Stimulated activated CD4-positive, alpha-beta T cell treated with anti-CD3 and anti-CD28 coated beads, Interleukin-2, amount 100 ng/mL, for 48 hours (primary cell): Measurements from ENCODE around the gene PDE2A.

Source experiments
- DNase-seq, 2 donors: peaks; one replicate each; pipeline ENCODE4 v3.0.0-alpha.2; 2020

PDE2A gene

DNA sequence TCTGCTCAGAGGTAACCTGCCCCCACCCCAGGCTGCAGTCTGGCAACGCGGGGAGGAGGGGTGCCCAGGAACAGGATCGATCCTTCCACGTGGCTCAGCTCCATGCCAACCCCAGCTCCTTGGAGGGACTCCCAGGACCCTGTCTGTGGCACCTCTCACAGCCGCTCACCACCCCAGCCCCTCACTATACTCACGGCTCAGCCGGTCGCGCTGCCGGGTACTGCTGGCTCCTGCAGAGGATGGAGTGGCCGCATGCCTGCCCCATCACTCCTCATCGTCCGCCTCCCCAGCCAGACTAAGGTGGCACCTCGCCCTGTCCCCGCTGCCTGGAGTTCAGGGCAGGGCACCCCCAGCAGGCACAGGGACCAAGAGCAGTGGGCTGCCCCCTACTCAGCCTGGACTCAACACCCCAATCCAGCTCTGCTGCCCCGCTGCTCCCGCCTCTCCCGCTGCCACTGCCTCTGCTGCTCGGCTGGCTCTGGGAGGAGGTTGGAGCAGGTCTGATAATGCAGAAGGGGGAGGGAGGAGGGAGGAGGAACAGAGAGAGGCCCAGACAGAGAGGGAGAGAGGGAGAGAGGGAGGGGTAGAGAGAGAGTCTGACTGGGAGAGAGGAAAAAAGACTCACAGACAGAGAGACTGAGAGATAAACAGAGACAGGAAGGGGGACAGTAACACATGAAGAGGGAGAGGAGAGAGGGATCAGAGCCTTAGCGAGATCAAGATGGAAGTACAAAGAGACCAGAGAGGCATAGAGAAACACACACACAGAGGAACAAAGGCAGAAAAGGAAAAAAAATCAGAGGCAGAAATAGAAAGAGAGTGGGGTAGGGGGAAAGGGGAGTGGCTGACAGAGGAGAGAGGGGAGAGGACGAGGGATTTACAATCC lies at the start of gene PDE2A:
Gene PDE2A, minus strand, starts transcription at position 480 of the 886 bp plus-strand sequence. Its CDS starts 215 bp downstream, at position 265.
- DNase-seq = no peak

DNA sequence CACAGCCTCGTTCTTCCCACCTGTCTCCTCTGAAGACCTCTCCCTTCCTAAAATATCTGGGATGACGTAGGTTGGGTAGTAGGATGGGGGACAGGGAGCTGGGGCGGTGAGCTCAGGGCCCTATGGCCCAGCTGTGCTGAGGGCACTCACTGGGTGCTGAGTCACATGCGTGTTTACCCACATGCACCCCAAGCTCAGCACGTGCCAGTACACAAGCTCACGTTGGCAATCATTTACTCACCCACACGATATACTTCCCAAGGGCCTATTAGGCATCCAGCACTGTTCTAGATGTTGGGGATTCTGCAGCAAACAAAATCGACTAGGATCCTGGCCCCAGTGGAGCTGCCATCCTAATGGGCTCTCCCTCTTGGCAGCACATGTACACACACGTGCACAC lies 49.3 kb upstream of the PDE2A start:
- DNase-seq = no peak

DNA sequence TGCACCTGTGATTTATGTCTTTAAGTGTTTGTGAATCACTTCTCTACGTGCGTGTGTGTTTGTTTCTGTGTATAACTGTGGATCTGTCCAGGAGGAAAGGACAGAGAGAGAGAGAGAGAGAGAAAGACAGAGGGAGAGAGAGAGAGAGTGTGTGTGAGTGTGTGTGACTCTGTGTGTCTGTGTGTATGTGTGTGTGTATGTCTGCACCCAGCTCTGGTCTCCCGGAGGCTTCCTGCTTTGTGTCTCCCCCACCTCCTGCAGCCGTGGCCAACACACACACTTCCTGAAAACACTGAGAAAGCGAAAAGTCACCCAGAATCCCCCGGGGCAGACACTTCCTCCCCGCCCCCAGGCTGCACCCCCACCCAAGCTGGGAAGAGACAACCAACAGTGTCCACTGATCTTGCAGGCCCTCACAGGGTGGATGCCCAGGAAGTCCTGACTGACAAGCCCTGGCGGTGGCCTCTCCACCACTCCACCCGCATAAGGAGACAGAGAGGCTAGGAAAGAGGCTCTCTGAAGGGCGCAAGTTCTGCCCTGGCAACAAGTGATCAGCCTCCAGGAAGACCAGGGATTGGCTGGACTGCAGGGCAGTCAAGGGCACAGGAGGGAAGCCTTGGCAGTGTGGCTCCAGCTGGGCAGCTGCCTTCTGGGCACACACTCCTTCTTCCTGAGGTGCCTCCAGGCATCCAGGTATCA lies 48.0 kb upstream of the PDE2A start:
- DNase-seq = peak; percentile 71 to 74

DNA sequence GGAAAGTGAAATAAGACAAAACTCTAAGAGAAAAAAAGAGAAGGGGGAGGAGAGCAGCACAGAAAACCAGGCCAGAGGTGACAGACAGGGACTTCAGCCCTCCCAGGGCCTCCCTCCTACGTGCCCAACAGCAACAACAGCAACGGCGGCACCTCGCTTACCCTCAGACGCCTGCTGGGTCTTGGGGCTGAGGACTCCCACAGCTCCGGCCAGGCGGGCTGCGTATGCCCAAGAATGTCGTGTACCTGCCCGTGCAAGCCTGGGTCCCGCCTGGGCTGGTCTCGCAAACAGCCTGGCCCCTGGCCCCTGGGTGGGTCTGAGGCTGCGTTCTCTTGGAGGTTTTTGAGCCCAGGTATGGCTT lies 47.4 kb upstream of the PDE2A start:
- DNase-seq = peak in 1 of 2 donors; percentile 15

DNA sequence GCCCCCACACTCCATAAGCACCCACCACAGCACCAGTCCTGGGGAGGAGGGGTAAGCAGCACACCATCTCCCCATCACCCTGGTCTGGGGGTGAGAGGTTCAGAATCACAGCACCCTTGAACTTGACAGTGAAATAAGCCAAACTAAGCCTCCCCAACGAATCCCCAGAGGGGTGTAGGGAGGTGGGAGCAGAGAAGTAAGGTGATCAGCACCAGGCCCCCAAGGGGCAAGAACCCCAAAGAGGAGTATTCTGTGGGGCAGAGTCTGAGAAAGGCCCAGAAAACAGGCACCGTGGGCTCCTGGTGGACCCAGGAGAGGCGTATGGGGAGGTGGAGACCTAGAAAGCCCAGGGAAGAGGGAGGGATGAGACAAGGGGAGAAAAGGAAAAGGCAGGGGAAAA lies 47.1 kb upstream of the PDE2A start:
- no peak for DNase-seq

DNA sequence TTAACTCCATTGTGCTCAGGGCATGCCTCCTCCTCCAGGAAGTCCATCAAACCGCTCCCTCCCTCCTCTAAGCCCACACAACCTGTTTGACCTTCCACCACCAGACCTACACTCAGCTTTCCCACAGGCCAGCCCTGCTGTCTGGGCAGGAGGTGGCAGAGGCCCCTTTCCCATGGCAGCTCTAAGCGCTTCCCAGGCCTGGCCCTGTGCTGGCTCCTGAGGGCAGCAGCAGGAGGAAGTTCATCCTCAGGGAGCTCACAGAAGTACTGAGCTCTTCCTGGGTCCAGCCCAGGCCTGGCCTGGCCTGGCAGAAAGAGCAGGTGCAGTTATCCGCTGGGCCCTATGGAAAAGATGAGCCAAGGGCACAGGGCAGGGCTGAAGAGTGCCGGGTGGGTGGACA lies 46.6 kb upstream of the PDE2A start:
- DNase-seq = no peak

DNA sequence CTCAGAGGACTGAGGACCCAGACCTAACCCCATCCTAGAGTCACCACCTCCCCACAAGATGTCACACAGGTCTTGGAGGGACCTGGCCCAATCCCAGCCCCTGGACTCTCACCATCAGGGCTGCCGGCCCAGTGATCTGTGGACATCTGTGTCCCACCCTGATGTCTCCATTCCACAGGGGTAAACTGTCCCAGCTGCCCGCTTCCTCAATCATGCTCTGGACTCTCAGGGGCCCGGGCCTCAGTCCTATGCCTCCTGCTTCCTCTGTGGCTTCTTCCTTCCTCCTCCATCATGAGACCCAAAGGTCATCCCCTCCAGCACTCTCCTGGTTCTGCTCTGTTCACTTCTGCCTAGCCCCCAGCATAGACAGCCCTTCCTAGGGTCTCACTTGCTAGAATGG lies 45.8 kb upstream of the PDE2A start:
- no peak for DNase-seq

DNA sequence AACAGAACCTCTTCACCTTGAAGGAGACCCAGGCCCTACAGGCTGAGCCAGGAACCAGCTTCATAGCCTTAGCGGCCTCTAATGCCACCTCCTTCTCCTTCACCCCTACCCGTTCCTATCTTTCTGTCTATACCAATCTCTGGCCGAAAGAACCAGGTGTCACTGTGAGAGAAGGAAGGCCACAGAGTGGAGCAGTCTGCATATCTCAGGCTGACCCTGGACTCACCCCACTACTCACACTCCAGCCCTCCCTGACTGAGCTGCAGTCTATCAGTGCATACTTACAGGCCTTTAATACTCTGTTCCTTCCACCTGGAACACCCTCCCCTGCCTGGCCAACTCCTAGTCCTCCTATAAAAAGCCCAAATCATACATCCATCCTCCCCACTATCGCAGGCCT lies 45.3 kb upstream of the PDE2A start:
- no peak for DNase-seq

DNA sequence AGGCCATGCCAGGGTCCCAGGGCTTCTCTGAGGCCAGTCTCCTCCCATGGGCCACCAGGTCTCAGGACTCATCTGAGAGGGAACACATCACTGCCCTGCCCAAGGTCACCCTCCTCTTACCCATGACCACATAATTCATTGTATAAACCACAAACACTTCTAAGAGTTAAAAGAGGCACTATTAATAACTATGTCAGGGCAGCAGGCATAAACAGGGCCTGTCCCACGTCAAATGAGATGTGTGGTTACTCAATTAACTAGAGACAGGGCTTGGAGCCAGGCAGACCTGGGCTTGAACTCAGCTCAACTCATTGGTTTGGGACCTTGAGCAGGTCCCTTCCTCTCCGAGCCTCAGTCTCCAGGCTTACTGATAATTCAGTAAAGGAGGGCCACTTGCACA lies 44.9 kb upstream of the PDE2A start:
- no peak for DNase-seq

DNA sequence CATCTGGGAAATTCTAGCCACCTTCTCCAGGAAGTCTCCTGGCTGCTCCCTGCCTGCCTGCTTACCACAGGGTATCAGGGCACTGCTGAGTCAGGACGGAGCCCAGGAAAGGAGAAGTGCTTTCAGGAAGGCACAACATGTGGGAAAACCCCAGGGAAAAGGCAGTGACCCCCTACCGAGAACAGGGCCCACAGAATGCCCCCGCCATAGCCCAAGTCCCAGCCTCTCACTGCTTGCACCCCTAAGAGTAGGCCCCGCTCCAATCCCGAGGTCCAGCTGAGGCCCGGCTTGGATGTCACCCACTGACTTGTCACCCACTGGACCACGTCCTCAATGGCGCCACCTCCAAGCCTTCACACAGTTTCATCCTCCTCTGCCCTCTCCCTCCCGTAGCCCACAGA lies 43.9 kb upstream of the PDE2A start:
- no peak for DNase-seq

DNA sequence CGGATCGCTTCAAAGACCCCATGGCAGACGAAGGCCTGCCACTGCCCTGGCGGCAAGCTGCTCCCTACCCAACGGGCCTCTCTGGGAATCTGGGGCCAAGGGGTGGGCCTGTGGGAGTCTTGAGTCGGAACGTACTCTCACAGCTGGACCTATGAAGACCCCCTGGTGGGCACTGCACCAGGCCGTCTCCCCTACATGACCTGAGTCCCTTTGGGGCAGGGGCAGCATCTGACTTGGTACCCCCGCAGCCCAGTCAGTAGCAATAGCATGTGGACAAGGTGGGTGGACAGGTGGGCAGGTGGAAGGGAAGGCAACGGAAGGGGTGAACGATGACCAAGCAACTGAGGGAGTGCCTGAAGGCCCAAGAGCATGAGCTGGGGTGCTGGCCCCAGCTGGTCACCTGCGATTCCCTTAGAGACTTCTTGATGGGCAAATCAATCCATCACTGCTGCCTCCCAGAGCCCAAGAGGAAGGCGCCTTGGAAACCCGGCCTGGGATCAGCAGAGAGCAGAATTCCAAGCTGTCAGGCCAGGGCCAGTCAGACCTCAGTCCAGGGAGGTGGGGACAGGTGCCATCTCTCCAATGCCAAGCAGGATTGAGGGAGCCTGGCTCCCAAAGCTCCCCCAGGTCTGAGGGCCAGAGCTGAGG lies 42.7 kb upstream of the PDE2A start:
- DNase-seq = no peak

DNA sequence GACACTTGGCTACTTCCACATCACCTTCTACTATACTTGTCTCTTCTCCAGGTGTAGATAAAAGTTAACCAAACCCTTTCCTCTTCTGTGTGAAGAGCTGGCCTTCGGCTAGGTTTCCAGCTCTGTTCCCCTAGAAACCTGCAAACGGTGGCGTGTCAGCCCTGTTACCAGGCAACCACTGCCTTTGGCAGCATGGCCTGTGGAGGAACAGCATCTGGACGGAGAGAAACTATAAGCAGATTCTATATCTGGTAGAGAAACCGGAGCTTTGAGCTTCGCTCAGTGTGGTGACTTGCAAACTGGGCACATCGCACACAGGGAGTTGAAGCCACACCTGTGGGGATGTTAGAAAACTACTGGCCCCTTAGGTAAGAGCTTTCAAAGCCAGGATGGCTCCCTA lies 42.1 kb upstream of the PDE2A start:
- DNase-seq = no peak

DNA sequence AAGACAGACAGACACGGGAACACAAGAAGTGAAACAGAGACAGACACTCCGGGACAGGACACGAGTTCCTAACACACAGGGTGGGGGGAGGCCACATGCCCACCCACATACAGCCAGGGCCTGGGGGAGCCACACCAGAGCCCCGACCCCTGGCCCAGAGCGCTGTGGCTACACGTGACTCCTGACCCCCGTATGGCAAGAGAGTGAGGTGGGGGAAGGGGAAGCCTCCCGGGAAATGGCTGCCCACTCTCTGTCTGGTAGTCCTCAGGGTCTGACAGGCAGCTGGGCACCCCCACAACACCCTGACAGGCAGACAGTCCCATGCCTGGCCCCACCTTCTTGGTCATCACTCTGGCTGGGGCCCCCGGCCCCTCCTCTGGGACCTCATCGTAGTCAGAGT lies 38.6 kb upstream of the PDE2A start:
- no peak for DNase-seq

DNA sequence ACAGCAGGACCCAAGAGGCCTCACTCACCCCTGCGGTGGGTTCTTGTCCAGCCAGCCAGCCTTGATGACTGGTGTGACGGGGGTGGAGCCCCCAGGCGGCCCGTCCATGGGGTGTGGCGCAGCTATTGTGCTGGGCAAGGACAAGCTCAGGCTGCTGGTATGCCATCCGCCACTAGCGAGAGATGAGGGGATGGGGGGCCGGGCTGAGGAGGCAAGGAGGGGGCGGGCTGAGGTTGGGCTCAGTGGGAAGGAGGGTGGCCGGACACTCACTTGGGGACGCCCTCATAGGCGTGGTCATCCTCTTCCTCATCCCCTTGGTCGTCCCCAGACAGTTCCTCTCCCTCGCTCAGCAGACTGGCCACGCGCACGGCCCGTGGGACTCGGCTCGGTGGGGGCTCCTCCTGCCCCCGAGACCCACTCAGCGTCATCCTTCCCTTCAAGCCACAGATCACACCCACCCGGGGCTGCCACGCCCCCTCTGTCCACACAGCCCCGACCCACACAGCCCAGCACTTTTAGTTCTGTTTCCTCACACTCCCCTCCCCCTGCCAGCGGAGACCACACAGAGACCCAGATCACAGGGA lies 38.0 kb upstream of the PDE2A start:
- no peak for DNase-seq

DNA sequence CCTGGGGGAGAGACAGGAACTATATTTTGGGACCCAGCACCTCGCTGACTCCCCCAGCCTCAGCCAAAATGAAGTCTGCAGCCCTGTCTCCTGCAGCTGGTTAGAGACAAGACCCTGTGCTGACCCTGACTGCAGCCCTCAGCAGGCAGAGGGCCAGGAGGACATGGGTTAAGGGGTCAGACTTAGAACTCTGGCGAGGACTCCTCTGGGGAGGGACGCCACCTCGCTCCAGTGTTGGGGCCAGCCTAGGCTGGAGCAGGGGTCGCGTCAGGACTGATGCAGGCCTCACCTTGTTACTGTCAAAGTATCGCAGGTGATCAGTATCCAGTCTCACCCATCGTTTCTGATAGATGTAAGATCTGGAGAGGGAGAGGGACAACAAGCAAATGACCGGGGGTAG lies 36.9 kb upstream of the PDE2A start:
- no peak for DNase-seq

DNA sequence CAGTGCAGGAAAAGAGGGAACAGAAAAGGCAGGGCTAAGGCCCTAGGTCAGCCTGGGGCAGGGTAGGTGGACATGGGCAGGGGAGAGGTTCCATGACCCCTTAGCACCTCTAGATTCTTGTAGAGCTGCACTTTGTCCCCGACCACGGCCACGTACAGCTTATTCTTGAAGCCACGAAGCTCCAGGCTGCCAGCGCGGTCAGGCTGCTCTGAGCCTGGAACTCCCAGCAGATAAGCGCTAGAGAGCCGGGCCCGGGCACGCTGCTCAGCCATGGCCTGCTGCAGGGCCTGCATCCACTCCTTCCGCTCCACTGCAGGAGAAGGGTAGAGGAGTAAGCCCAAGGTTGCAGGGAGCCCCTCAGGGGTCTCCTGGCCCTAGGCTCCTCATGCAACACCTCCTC lies 36.1 kb upstream of the PDE2A start:
- DNase-seq = no peak

DNA sequence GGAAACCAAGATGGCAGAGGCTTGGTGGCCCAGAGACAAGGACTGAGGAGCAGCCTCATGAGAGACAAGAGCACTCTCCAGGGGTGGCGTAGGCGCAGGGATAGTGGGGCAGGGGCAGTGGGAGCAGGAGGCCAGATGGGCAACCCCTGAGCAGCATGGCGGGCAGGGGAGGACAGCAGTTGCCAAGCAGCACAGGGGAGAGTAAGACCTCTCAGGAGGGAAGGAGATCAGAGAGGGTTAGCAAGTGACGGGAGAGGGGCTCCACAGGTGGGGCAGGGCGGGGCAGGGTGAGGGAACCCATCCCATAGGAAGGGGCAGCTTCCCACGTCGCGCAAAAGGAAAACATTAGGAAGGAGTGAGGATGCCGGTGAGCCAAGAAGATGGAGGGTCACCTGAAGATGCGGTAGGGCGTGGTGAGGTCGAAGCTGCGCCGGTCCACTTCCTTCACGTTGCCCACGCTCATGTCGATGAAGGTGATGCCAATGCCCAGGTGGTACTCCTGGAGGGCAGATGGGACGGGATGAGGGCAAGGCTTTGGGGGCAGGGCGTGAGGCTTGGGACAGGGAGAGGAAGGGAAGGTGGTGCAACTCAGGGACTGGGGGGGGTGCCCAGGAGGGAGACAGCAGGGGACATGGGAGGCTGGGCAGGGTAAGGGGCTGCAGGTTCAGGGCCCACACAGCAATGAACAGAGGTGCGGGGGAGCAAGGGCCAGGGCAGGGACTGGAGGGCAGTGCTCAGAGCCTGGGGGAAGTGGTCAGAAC lies 35.4 kb upstream of the PDE2A start:
- DNase-seq = no peak

DNA sequence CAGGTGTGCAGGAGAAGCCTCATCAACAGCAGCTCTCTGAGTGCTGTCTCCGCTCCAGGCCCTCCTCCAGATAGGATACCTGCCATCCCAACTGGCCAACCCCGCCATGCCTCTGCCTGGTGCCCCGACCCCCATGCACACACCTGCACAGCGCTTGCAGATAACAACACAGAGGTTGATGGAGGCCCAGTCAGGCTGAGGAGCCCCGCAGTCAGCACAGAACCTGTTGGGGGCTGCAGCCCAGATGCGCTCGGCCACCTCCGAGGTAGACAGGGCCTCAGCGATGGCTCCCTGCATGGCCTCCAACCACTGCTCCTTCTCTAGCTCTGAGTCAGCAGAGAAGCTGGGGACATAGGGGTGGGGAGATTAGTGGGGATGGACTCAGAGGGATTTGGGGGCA lies 32.8 kb upstream of the PDE2A start:
- no peak for DNase-seq

DNA sequence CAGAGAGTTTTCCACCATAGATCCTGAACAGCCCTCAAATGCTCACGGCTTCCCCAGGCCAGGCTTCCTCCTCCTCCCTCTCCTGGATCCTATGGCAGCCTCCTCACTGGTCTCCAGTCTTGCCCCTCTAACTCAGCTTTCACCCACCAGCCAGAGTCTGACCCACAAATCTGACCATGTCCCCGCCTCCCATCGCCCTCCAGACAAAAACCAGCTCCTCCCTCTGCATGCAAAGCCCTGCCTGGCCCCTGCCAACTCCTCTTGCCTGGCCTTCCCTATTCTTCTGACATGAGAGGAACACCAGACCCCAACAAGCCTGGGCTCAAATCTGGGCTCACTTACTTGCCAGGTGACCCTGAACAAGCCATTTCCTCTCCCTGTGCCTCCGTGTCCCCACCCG lies 32.4 kb upstream of the PDE2A start:
- no peak for DNase-seq

DNA sequence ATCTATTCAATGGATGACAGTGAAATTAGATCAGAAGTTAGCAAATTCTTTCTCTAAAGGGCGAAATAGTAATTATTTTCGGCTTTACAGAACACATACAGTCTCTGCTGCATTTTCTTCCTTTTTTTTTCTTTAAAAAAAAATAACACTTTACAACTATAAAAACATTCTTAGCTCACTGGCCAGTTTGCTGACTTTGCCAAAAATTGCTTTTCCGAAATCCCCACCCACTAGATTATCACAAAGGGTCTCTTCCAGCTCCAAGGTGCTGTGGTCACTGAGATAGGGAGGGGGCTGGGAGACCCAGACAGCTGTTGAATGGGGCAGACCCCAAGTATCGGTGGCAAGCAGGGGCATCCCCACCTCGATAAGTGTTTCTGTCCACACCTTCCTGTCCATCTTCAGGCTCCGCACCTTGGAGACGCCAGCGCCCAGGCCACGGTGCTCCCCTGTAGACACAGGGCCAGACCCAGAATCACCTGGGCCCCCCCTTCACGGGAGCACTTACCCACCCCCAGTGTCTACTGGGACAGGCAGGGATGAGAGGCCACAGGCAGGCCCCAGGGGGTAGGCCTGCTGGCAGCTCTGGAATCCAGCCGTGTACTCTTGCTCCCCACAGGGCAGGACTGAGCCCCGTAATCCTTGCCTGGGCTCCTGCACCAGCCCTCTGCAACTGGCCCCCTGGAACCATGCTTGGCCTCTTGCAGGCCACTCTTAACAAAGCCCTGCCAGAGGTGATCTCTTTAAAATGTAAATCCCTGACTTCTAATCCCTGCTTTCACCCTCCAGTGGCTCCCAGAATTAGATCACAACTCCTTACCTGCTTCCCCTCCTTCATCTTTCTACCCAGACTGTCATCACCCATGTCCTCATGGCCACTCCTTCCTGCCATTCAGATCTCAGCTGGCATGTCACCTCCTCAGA lies 31.5 kb upstream of the PDE2A start:
- no peak for DNase-seq

DNA sequence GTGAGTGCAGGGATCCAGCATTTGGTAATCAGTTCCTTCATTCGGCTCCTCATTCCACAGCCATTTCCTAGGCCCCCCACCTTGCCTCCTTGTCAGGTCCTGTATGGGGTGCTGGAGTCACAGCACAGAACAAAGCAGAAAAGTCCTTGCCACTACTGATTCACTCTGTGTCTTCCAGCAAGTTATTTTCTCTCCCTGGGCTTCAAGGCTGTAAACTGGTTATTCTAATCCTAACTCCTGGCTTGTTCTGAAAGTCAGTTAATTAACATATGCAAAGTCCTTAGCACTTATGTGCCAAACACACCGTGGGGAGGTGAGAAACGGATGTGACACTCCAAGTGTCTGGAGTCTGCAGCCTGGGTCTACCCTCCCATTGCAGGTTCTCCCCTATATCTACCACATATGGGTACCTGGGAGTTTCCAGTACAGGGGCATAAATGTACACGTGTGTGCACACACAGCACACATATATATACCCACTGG lies 30.6 kb upstream of the PDE2A start:
- no peak for DNase-seq
